ENCODE data around the gene PDCL2. TPM values are rescaled to one million over a fixed set of nuclear protein-coding genes. Genes with fewer than 3 reads are reported as not detected.
"Not testable (repeated sequence)": the region's sequence is repeated elsewhere in the genome, so short reads cannot be mapped to it uniquely, and the experiment has no call there.

PDCL2 gene
- total RNA-seq, result not detected

GRCh38 chr4:55592014-55592413 is at the start of gene PDCL2:
Gene PDCL2, minus strand, starts transcription at chr4:55592245. Its CDS starts 136 bp downstream, at chr4:55592109.
- H3K4me1 Mint-ChIP-seq (ENCODE audit: low read depth), result no peaks in the 10 kb centered on the region
- H3K27ac Mint-ChIP-seq, result no peak within 1 kb of the TSS
- no peaks in the 10 kb centered on the region for H3K9me3 Mint-ChIP-seq (ENCODE audit: insufficient read depth)
- no peak for DNase-seq
- H3K4me3 Mint-ChIP-seq, result no peak within 1 kb of the TSS
- ATAC-seq, result no peak
- H3K27me3 Mint-ChIP-seq (ENCODE audit: low read depth), result peaks cover 2% of the 10 kb centered on the region
- POLR2A ChIA-PET, result no interaction called here
- CTCF ChIA-PET, result no interaction called here
- H3K36me3 Mint-ChIP-seq (ENCODE audit: low read depth), result no peaks in the 10 kb centered on the region

GRCh38 chr4:55637272-55637820 is 45.3 kb upstream of the PDCL2 start:
- ChIA-PET CTCF (no interaction called here), POLR2A (no interaction called here)

GRCh38 chr4:55636656-55636999 is 44.6 kb upstream of the PDCL2 start:
- CTCF ChIA-PET, result no interaction called here
- POLR2A ChIA-PET, result no interaction called here
- ATAC-seq (no peak), DNase-seq (no peak)
- Mint-ChIP-seq H3K9me3 (ENCODE audit: insufficient read depth) (no peaks in the 10 kb centered on the region), H3K4me3 (peak overlapping the region; percentile 19), H3K27ac (no peak overlapping the region), H3K36me3 (ENCODE audit: low read depth) (no peaks in the 10 kb centered on the region), H3K4me1 (ENCODE audit: low read depth) (peaks cover 12% of the 10 kb centered on the region), H3K27me3 (ENCODE audit: low read depth) (peaks cover 58% of the 10 kb centered on the region)

More at GRCh38 chr4:55637272-55637820, 45.3 kb upstream of the PDCL2 start:
- Mint-ChIP-seq H3K4me3 (no peak overlapping the region), H3K9me3 (ENCODE audit: insufficient read depth) (no peaks in the 10 kb centered on the region), H3K36me3 (ENCODE audit: low read depth) (no peaks in the 10 kb centered on the region), H3K4me1 (ENCODE audit: low read depth) (peaks cover 12% of the 10 kb centered on the region), H3K27me3 (ENCODE audit: low read depth) (peaks cover 54% of the 10 kb centered on the region), H3K27ac (no peak overlapping the region)
- ATAC-seq, result no peak
- no peak for DNase-seq

- Mint-ChIP-seq H3K36me3 (ENCODE audit: low read depth) (no peaks in the 10 kb centered on the region), H3K27ac (no peak within 1 kb of the TSS), H3K4me1 (ENCODE audit: low read depth) (peaks cover 12% of the 10 kb centered on the region), H3K9me3 (ENCODE audit: insufficient read depth) (no peaks in the 10 kb centered on the region), H3K27me3 (ENCODE audit: low read depth) (peaks cover 64% of the 10 kb centered on the region), H3K4me3 (peak within 1 kb of the TSS; percentile 64)
- ChIA-PET CTCF (interaction anchor here (1.9 kb wide), 1 partner anchor 290 kb away, joined by 5 read pairs; the partner anchor contains the start of gene SRD5A3), POLR2A (no interaction called here)
- DNase-seq (peak; percentile 44), ATAC-seq (peak; percentile 96)
These were observed 44.0 kb upstream of the PDCL2 start, which contains the start of gene NMU for GRCh38 chr4:55635741-55636655. Gene NMU, minus strand, starts transcription at chr4:55636298. Its CDS starts 106 bp downstream, at chr4:55636192.

- no peaks in the 10 kb centered on the region for H3K36me3 Mint-ChIP-seq (ENCODE audit: low read depth)
- H3K4me3 Mint-ChIP-seq, result peak overlapping the region; percentile 64
- no peak overlapping the region for H3K27ac Mint-ChIP-seq
- POLR2A ChIA-PET, result no interaction called here
- no peaks in the 10 kb centered on the region for H3K9me3 Mint-ChIP-seq (ENCODE audit: insufficient read depth)
- DNase-seq (no peak), ATAC-seq (no peak)
- peaks cover 66% of the 10 kb centered on the region for H3K27me3 Mint-ChIP-seq (ENCODE audit: low read depth)
- H3K4me1 Mint-ChIP-seq (ENCODE audit: low read depth), result peaks cover 12% of the 10 kb centered on the region
- CTCF ChIA-PET, result interaction anchor here (0.9 to 1.9 kb wide), 2 partner anchors 231 to 290 kb away, joined by 3 to 5 read pairs; partner anchors contain the start of gene SRD5A3
These were observed 43.2 kb upstream of the PDCL2 start for GRCh38 chr4:55635282-55635681.

GRCh38 chr4:55634417-55635128 is 42.5 kb upstream of the PDCL2 start:
- Mint-ChIP-seq H3K27ac (no peak overlapping the region), H3K36me3 (ENCODE audit: low read depth) (no peaks in the 10 kb centered on the region), H3K9me3 (ENCODE audit: insufficient read depth) (no peaks in the 10 kb centered on the region), H3K4me3 (no peak overlapping the region), H3K27me3 (ENCODE audit: low read depth) (peaks cover 65% of the 10 kb centered on the region), H3K4me1 (ENCODE audit: low read depth) (peaks cover 12% of the 10 kb centered on the region)
- DNase-seq (no peak), ATAC-seq (no peak)
- CTCF ChIA-PET, result interaction anchor here (0.9 to 1.9 kb wide), 2 partner anchors 232 to 289 kb away, joined by 3 to 5 read pairs; partner anchors contain the start of gene SRD5A3
- POLR2A ChIA-PET, result no interaction called here

- no peaks in the 10 kb centered on the region for H3K9me3 Mint-ChIP-seq (ENCODE audit: insufficient read depth)
- no peak for ATAC-seq
- no peaks in the 10 kb centered on the region for H3K36me3 Mint-ChIP-seq (ENCODE audit: low read depth)
- no peak for DNase-seq
- no peak overlapping the region for H3K27ac Mint-ChIP-seq
- peaks cover 62% of the 10 kb centered on the region for H3K27me3 Mint-ChIP-seq (ENCODE audit: low read depth)
- peaks cover 12% of the 10 kb centered on the region for H3K4me1 Mint-ChIP-seq (ENCODE audit: low read depth)
- no peak overlapping the region for H3K4me3 Mint-ChIP-seq
- ChIA-PET CTCF (no interaction called here), POLR2A (no interaction called here)
These were observed 41.9 kb upstream of the PDCL2 start for GRCh38 chr4:55633903-55634302.

GRCh38 chr4:55625835-55626234 is 33.8 kb upstream of the PDCL2 start:
- H3K27me3 Mint-ChIP-seq (ENCODE audit: low read depth), result peaks cover 6% of the 10 kb centered on the region
- DNase-seq (no peak), ATAC-seq (no peak)
- no peaks in the 10 kb centered on the region for H3K9me3 Mint-ChIP-seq (ENCODE audit: insufficient read depth)
- ChIA-PET CTCF (no interaction called here), POLR2A (no interaction called here)
- H3K4me1 Mint-ChIP-seq (ENCODE audit: low read depth), result no peaks in the 10 kb centered on the region
- no peak overlapping the region for H3K4me3 Mint-ChIP-seq
- no peaks in the 10 kb centered on the region for H3K36me3 Mint-ChIP-seq (ENCODE audit: low read depth)
- H3K27ac Mint-ChIP-seq, result no peak overlapping the region

- H3K27ac Mint-ChIP-seq; POLR2A ChIA-PET; H3K36me3 Mint-ChIP-seq (ENCODE audit: low read depth); H3K4me3 Mint-ChIP-seq; H3K27me3 Mint-ChIP-seq (ENCODE audit: low read depth); CTCF ChIA-PET; H3K9me3 Mint-ChIP-seq (ENCODE audit: insufficient read depth); DNase-seq; H3K4me1 Mint-ChIP-seq (ENCODE audit: low read depth); ATAC-seq: not testable (repeated sequence)
These were observed 32.0 kb upstream of the PDCL2 start for GRCh38 chr4:55624063-55624462.

- ChIA-PET POLR2A (no interaction called here), CTCF (no interaction called here)
- Mint-ChIP-seq H3K27me3 (ENCODE audit: low read depth) (no peaks in the 10 kb centered on the region), H3K4me1 (ENCODE audit: low read depth) (peaks cover 5% of the 10 kb centered on the region), H3K4me3 (no peak overlapping the region), H3K36me3 (ENCODE audit: low read depth) (no peaks in the 10 kb centered on the region), H3K9me3 (ENCODE audit: insufficient read depth) (no peaks in the 10 kb centered on the region), H3K27ac (no peak overlapping the region)
- ATAC-seq (no peak), DNase-seq (no peak)
These were observed 26.6 kb upstream of the PDCL2 start for GRCh38 chr4:55618546-55619143.

GRCh38 chr4:55617587-55618197 is 25.6 kb upstream of the PDCL2 start:
- Mint-ChIP-seq H3K4me3 (no peak overlapping the region), H3K27ac (no peak overlapping the region), H3K36me3 (ENCODE audit: low read depth) (no peaks in the 10 kb centered on the region), H3K4me1 (ENCODE audit: low read depth) (peaks cover 5% of the 10 kb centered on the region), H3K27me3 (ENCODE audit: low read depth) (no peaks in the 10 kb centered on the region), H3K9me3 (ENCODE audit: insufficient read depth) (no peaks in the 10 kb centered on the region)
- no peak for ATAC-seq
- no peak for DNase-seq
- CTCF ChIA-PET, result no interaction called here
- POLR2A ChIA-PET, result no interaction called here
